DOHH2 (cell line): Measurements from ENCODE around the gene SLN.

Experiments
- H3F3A ChIP-seq: fragments of 200-600 bp; sonication (generic), shearing (Covaris generic); 2 replicates; pipeline ENCODE4 v1.6.0; 2016; ENCODE audit warnings: antibody characterized with exemption, mild to moderate bottlenecking; ENCODE audit not compliant: control insufficient read depth, insufficient read depth
- H3K27ac ChIP-seq: fragments of 200-600 bp; sonication (generic); 2 replicates; pipeline ENCODE4 v1.5.1; 2014; ENCODE audit warnings: low read depth, mild to moderate bottlenecking, low read length, moderate library complexity
- H3K27me3 ChIP-seq: fragments of 200-600 bp; sonication (generic); 2 replicates; pipeline ENCODE4 v1.6.1; 2014; ENCODE audit warnings: mild to moderate bottlenecking, low read length, mixed read lengths; ENCODE audit not compliant: control insufficient read depth
- H3K36me3 ChIP-seq: fragments of 200-600 bp; sonication (generic); 2 replicates; pipeline ENCODE4 v1.6.1; 2014; ENCODE audit warnings: mild to moderate bottlenecking, low read length, moderate library complexity, mixed read lengths; ENCODE audit not compliant: control insufficient read depth
- H3K4me1 ChIP-seq: fragments of 200-600 bp; sonication (generic); 2 replicates; pipeline ENCODE4 v1.6.1; 2014; ENCODE audit warnings: mild to moderate bottlenecking, low read length, mixed read lengths; ENCODE audit not compliant: control insufficient read depth
- H3K4me2 ChIP-seq: fragments of 200-600 bp; sonication (generic); 2 replicates; pipeline ENCODE4 v1.6.0; 2014; ENCODE audit warnings: mild to moderate bottlenecking, low read length, moderate library complexity
- H3K4me3 ChIP-seq: fragments of 200-600 bp; sonication (generic); 2 replicates; pipeline ENCODE4 v1.5.1; 2014; ENCODE audit warnings: mild to moderate bottlenecking, low read length, mixed read lengths
- H3K79me2 ChIP-seq: fragments of 200-600 bp; sonication (generic); 2 replicates; pipeline ENCODE4 v1.6.1; 2014; ENCODE audit warnings: mild to moderate bottlenecking, low read length, mixed read lengths; ENCODE audit not compliant: control insufficient read depth
- H3K9me2 ChIP-seq: fragments of 200-600 bp; sonication (generic); replicated peaks from 2 replicates; pipeline ENCODE4 v1.6.1; 2014; ENCODE audit warnings: mild to moderate bottlenecking, low read length, mixed read lengths; ENCODE audit not compliant: control insufficient read depth
- H3K9me3 ChIP-seq: fragments of 200-600 bp; sonication (generic); 2 replicates; pipeline ENCODE4 v1.6.1; 2014; ENCODE audit warnings: antibody characterized with exemption, low read length, mixed read lengths; ENCODE audit not compliant: control insufficient read depth, insufficient read depth
- H4K20me1 ChIP-seq: fragments of 200-600 bp; sonication (generic); 2 replicates; pipeline ENCODE4 v1.6.0; 2014; ENCODE audit warnings: low read depth, mild to moderate bottlenecking, antibody characterized with exemption, low read length, moderate library complexity; ENCODE audit not compliant: control insufficient read depth, insufficient read depth
- EZH2phosphoT487 ChIP-seq: fragments of 200-600 bp; sonication (generic); IDR thresholded peaks from 2 replicates; pipeline ENCODE4 v1.6.1; 2017; ENCODE audit warnings: borderline replicate concordance, mild to moderate bottlenecking, antibody characterized with exemption, low read length, moderate library complexity, mixed read lengths
- TF ChIP-seq, protein P1 (sequence below): fragments of 200-600 bp; sonication (generic); IDR thresholded peaks from one replicate; pipeline ENCODE4 v1.5.1; 2014; ENCODE audit warnings: antibody characterized with exemption, mild to moderate bottlenecking, low read depth, low read length; ENCODE audit not compliant: poor library complexity, severe bottlenecking

SLN gene

DNA sequence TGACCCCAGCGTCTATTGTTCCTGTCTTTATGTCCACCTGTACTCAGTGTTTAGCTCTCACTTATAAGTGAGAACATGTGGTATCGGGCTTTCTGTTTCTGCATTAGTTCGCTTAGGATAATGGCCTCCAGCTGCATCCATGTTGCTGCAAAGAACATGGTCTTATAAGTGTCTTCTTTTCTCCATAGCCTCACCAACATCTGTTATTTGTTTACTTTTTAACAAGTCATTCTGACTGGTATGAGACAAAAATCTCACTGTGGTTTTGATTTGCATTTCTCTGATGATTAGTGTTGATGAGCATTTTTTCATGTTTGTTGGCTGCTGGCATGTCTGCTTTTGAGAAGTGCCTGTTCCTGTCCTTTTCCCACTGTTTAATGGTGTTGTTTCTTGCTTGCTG lies 21.7 kb upstream of the SLN start:
- TF ChIP-seq, protein P1, sequence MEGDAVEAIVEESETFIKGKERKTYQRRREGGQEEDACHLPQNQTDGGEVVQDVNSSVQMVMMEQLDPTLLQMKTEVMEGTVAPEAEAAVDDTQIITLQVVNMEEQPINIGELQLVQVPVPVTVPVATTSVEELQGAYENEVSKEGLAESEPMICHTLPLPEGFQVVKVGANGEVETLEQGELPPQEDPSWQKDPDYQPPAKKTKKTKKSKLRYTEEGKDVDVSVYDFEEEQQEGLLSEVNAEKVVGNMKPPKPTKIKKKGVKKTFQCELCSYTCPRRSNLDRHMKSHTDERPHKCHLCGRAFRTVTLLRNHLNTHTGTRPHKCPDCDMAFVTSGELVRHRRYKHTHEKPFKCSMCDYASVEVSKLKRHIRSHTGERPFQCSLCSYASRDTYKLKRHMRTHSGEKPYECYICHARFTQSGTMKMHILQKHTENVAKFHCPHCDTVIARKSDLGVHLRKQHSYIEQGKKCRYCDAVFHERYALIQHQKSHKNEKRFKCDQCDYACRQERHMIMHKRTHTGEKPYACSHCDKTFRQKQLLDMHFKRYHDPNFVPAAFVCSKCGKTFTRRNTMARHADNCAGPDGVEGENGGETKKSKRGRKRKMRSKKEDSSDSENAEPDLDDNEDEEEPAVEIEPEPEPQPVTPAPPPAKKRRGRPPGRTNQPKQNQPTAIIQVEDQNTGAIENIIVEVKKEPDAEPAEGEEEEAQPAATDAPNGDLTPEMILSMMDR: no peak
- Histone ChIP-seq H3K9me3 (no peaks in the 10 kb centered on the region), H3K9me2 (no peaks in the 10 kb centered on the region), H3K4me2 (no peak overlapping the region), H3K36me3 (no peaks in the 10 kb centered on the region), H3F3A (no peaks in the 10 kb centered on the region), H3K79me2 (no peaks in the 10 kb centered on the region), H3K4me1 (no peaks in the 10 kb centered on the region), H3K27ac (no peak overlapping the region), H3K27me3 (peaks cover 8% of the 10 kb centered on the region), H3K4me3 (no peak overlapping the region), H4K20me1 (no peaks in the 10 kb centered on the region)

DNA sequence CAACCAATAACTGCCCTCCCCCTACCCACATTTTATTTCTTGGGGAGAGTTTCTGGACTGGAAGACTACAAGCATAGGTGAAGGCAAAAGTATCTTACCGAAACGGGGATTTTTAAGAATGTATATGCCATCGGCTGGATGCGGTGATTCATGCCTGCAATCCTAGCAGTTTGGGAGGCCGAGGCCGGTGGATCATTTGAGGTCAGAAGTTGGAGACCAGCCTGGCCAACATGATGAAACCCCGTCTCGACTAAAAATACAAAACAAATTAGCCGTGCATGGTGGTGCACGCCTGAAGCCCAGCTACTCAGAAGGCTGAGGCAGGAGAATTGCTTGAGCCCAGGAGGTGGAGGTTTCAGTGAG lies 20.8 kb upstream of the SLN start:
- Histone ChIP-seq H3K4me3 (no peak overlapping the region), H3K79me2 (no peaks in the 10 kb centered on the region), H3K27ac (no peak overlapping the region), H3K36me3 (no peaks in the 10 kb centered on the region), H3K9me3 (no peaks in the 10 kb centered on the region), H3F3A (no peaks in the 10 kb centered on the region), H3K9me2 (no peaks in the 10 kb centered on the region), H3K4me1 (no peaks in the 10 kb centered on the region), H4K20me1 (no peaks in the 10 kb centered on the region), H3K27me3 (peaks cover 8% of the 10 kb centered on the region), H3K4me2 (no peak overlapping the region)
- no peak for TF ChIP-seq EZH2phosphoT487
- TF ChIP-seq, protein P1: no peak

- H3K4me2 ChIP-seq: no peak overlapping the region
- TF ChIP-seq, protein P1: no peak
- TF ChIP-seq EZH2phosphoT487: no peak
- no peak overlapping the region for H3K27ac ChIP-seq
- no peaks in the 10 kb centered on the region for H3K4me1 ChIP-seq
- H3K27me3 ChIP-seq: peaks cover 8% of the 10 kb centered on the region
- no peaks in the 10 kb centered on the region for H3K79me2 ChIP-seq
- no peaks in the 10 kb centered on the region for H4K20me1 ChIP-seq
- H3K9me3 ChIP-seq: no peaks in the 10 kb centered on the region
- no peaks in the 10 kb centered on the region for H3K36me3 ChIP-seq
- no peaks in the 10 kb centered on the region for H3F3A ChIP-seq
- no peak overlapping the region for H3K4me3 ChIP-seq
- H3K9me2 ChIP-seq: no peaks in the 10 kb centered on the region
These were observed 20.3 kb upstream of the SLN start for GRCh38 chr11:107731941-107732688.
